Liver (tissue), 9 donors: ENCODE results near the gene RNF157. TPM values are rescaled to one million over a fixed set of nuclear protein-coding genes. Genes with fewer than 3 reads are reported as not detected.
"Not testable (repeated sequence)": the region's sequence is repeated elsewhere in the genome, so short reads cannot be mapped to it uniquely, and the experiment has no call there.

Experiments
- DNase-seq: peaks from one replicate; pipeline ENCODE4 v3.0.0-alpha.2; 2017; ENCODE audit warnings: low spot score
- H3K27ac ChIP-seq, 2 donors: one replicate each; pipeline ENCODE4 v1.7.0; 2013; ENCODE audit warnings: inconsistent platforms in 2 of 2, low read length in 2 of 2, control low read depth in 1 of 2, low read depth in 1 of 2, mild to moderate bottlenecking in 1 of 2
- H3K27me3 ChIP-seq, 4 donors: one replicate each; pipeline versions ENCODE4 v1.6.1 to v1.7.0; 2013; ENCODE audit warnings: low read length in 3 of 4, inconsistent platforms in 1 of 4, mild to moderate bottlenecking in 1 of 4, moderate library complexity in 1 of 4; ENCODE audit not compliant: control insufficient read depth in 4 of 4, insufficient read depth in 4 of 4
- H3K36me3 ChIP-seq, 4 donors: one replicate each; pipeline versions ENCODE4 v1.6.1 to v1.7.0; 2013; ENCODE audit warnings: low read length in 3 of 4, mild to moderate bottlenecking in 3 of 4, low read depth in 1 of 4, moderate library complexity in 1 of 4; ENCODE audit not compliant: control insufficient read depth in 4 of 4, insufficient read depth in 3 of 4
- H3K4me1 ChIP-seq, 4 donors: one replicate each; pipeline versions ENCODE4 v1.6.1 to v1.7.0; 2013; ENCODE audit warnings: low read length in 3 of 4, mild to moderate bottlenecking in 3 of 4, moderate library complexity in 1 of 4; ENCODE audit not compliant: control insufficient read depth in 4 of 4, insufficient read depth in 4 of 4
- H3K4me3 ChIP-seq, 3 donors: one replicate each; pipeline versions ENCODE4 v1.6.1 to v1.7.0; 2013; ENCODE audit warnings: low read length in 3 of 3, control low read depth in 1 of 3, low read depth in 1 of 3, mild to moderate bottlenecking in 1 of 3
- H3K9ac ChIP-seq, 2 donors: one replicate each; pipeline ENCODE4 v1.7.0; 2013; ENCODE audit warnings: low read length in 2 of 2, mild to moderate bottlenecking in 2 of 2, moderate library complexity in 2 of 2, control low read depth in 1 of 2, low read depth in 1 of 2
- H3K9me3 ChIP-seq, 4 donors: one replicate each; pipeline versions ENCODE4 v1.6.1 to v1.7.0; 2013; ENCODE audit warnings: low read length in 3 of 4; ENCODE audit not compliant: control insufficient read depth in 4 of 4
- FOXA2 ChIP-seq: IDR thresholded peaks from 2 replicates; pipeline ENCODE4 v1.6.1; 2016; ENCODE audit warnings: antibody characterized with exemption
- GABPA ChIP-seq, 2 donors: IDR thresholded peaks in 1 of 2; conservative IDR thresholded peaks in 1 of 2; 2 replicates each; pipeline ENCODE4 v1.6.1; 2016; ENCODE audit warnings: antibody characterized with exemption in 2 of 2, mild to moderate bottlenecking in 1 of 2, moderate library complexity in 1 of 2
- HNF4A ChIP-seq, 2 donors: conservative IDR thresholded peaks; 2 replicates each; pipeline ENCODE4 v1.6.1; 2016; ENCODE audit warnings: antibody characterized with exemption in 2 of 2, mild to moderate bottlenecking in 2 of 2
- RAD21 ChIP-seq, 2 donors: IDR thresholded peaks; 2 replicates each; pipeline ENCODE4 v1.6.1; 2016; ENCODE audit warnings: antibody characterized with exemption in 2 of 2, mild to moderate bottlenecking in 2 of 2
- RXRA ChIP-seq, 2 donors: IDR thresholded peaks; 2 replicates each; pipeline ENCODE4 v1.6.1; 2017 to 2018; ENCODE audit warnings: antibody characterized with exemption in 2 of 2, mild to moderate bottlenecking in 1 of 2
- SP1 ChIP-seq: IDR thresholded peaks from 2 replicates; pipeline ENCODE4 v1.6.1; 2018; ENCODE audit warnings: antibody characterized with exemption, mild to moderate bottlenecking
- WGBS: extraction: QIAGEN DNeasy Blood & Tissue Kit; methylation state at CpG from one replicate; pipeline ENCODE4 v1.1.7; 2013; 5-methylcytosine and 5-hydroxymethylcytosine counted together
- polyA plus RNA-seq, 2 donors: library from polyadenylated mRNA; stranded (reverse) in 1 of 2; unstranded in 1 of 2; fragments of 200-250 nt in 1 of 2; fragments of >200 nt in 1 of 2; fragmentation: Nextera tagmentation in 1 of 2; extraction: Ambion mirVana in 1 of 2; gene quantifications; one replicate each; pipeline versions ENCODE4 v1.2.1 to v1.2.3, GENCODE V29; 2013 to 2015
- total RNA-seq, 2 donors: library from RNA; depleted of rRNA; stranded (reverse); fragments of >200 nt; gene quantifications; one replicate each; pipeline ENCODE4 v1.2.3, GENCODE V29; 2014
- TF ChIP-seq, protein P1 (sequence below): IDR thresholded peaks from 2 replicates; pipeline ENCODE4 v1.6.1; 2016; ENCODE audit warnings: antibody characterized with exemption
- TF ChIP-seq, protein P2 (sequence below): IDR thresholded peaks from 2 replicates; pipeline ENCODE4 v1.6.1; 2016; ENCODE audit warnings: antibody characterized with exemption, mild to moderate bottlenecking
- TF ChIP-seq, protein P3 (sequence below): IDR thresholded peaks from 2 replicates; pipeline ENCODE4 v1.6.1; 2016; ENCODE audit warnings: antibody characterized with exemption
- donor health status: healthy.
- donor health status: healthy.
- donor health status: healthy.
- donor health status: healthy.
- donor health status: healthy.

RNF157 gene
- total and polyA plus RNA-seq, 4 donors, result 0.42 to 2.9 (median 0.66) TPM

DNA sequence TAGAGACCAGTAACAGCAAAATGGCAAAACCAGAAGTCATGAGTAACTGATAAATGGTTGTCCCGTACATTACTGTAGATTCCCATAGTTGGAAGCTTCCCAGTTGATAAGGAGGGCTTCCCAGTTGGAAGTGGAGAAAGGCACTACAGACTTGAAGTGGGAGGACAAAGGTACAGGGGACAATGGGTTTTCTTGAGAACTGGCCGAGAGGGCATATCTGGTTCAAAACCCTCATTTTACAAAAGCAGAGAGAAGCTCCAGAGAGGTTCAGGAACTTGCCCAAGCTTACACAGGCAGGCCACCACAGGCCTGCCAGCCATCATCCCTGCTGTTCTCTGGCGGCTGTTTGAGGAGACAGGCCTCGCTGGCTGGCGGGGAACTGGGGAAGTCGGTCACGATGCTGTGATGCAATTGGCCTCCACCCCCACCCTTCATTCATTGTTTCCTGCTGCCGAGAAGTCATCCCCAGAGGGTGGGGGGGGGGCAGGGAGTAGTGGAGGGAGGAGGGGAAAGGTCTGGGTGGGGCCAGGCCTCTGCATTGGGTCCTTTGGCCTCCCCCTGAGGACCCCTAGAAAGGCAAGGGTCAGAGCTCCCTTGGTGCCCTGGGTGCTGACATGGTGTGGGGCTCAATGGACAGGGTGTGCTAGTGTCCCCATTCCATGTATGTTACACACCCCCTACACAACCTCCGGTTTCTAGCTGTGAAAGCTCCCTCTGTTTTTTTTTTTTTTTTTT lies 27.9 kb upstream of the RNF157 start:
- Histone ChIP-seq H3K36me3 (peaks cover 0 to 2% (median 0%) of the 10 kb centered on the region in 4 donors), H3K4me3 (no peak overlapping the region), H3K9me3 (no peaks in the 10 kb centered on the region), H3K27ac (peak overlapping the region; percentile 68 to 74), H3K4me1 (peaks cover 12 to 47% (median 34%) of the 10 kb centered on the region in 4 donors), H3K27me3 (no peaks in the 10 kb centered on the region), H3K9ac (peak overlapping the region in 1 of 2 donors; percentile 60)
- WGBS, result 48% methylated on average over 9 of the region's 9 CpGs
- no peak for DNase-seq
- no peak for TF ChIP-seq SP1

DNA sequence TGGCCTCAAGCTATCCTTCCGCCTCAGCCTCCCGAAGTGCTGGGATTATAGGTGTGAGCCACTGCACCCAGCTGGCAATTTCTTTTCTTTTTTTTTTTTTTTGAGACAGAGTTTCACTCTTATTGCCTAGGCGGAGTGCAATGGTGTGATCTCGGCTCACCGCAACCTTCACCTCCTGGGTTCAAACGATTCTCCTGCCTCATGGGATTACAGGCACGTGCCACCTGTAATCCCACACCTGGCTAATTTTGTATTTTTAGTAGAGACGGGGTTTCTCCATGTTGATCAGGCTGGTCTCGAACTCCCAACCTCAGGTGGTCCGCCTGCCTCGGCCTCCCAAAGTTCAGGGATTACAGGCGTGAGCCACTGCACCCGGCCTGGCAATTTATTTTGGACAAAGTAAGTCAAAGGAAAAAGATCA lies 27.3 kb upstream of the RNF157 start:
- not testable (repeated sequence) for H3K9ac ChIP-seq, H3K36me3 ChIP-seq, H3K4me3 ChIP-seq, H3K27me3 ChIP-seq, H3K9me3 ChIP-seq, DNase-seq
- H3K27ac ChIP-seq, result peak overlapping the region; percentile 68 to 74
- 85% methylated on average over 13 of the region's 13 CpGs for WGBS
- peaks cover 14 to 47% (median 34%) of the 10 kb centered on the region in 4 donors for H3K4me1 ChIP-seq

DNA sequence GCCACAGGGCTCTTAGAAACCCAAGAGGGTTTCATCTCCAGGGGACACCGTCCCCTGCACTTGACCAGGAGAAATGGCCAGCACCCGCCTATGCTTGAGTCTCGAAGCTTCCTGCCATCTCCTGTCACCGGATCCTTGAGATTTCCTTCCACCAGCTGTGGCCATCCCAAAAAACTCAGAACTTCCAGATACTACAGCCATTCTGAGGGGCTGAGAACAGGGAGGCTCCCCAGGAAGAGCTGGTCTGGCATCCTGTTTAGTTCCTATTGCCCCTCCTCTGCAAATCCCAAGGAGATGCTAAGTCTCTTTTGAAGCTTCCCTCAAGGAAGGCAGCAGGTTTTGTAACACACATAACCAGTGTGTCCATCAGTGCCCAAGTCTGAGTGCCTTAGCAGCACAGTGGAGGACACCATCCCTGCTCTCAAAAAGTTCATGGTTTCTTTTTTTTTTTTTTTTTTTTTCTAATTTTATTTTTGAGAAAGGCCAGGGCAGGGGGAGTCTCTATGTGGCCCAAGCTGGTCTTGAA lies 26.8 kb upstream of the RNF157 start:
- peaks cover 14 to 47% (median 34%) of the 10 kb centered on the region in 4 donors for H3K4me1 ChIP-seq
- 75% methylated on average over 4 of the region's 4 CpGs for WGBS
- no peak for DNase-seq

More for the DNA sequence above, 26.8 kb upstream of the RNF157 start:
- Histone ChIP-seq H3K27me3 (no peaks in the 10 kb centered on the region), H3K9ac (peak overlapping the region; percentile 51 to 77), H3K4me3 (peak overlapping the region; percentile 16 to 97 (median 87)), H3K27ac (peak overlapping the region; percentile 91 to 96), H3K9me3 (no peaks in the 10 kb centered on the region), H3K36me3 (peaks cover 0 to 2% (median 0%) of the 10 kb centered on the region in 4 donors)
- TF ChIP-seq, protein P1, sequence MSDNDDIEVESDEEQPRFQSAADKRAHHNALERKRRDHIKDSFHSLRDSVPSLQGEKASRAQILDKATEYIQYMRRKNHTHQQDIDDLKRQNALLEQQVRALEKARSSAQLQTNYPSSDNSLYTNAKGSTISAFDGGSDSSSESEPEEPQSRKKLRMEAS, result no peak
- TF ChIP-seq GABPA (IDR thresholded peaks at IDR 0.05 in 1 of 2, conservative IDR thresholded peaks at IDR 0.05 in 1 of 2) (no peak), RXRA (IDR thresholded peaks at IDR 0.05) (no peak), FOXA2 (no peak), RAD21 (IDR thresholded peaks at IDR 0.05) (no peak), SP1 (no peak), HNF4A (conservative IDR thresholded peaks at IDR 0.05) (no peak)
- TF ChIP-seq, protein P2, sequence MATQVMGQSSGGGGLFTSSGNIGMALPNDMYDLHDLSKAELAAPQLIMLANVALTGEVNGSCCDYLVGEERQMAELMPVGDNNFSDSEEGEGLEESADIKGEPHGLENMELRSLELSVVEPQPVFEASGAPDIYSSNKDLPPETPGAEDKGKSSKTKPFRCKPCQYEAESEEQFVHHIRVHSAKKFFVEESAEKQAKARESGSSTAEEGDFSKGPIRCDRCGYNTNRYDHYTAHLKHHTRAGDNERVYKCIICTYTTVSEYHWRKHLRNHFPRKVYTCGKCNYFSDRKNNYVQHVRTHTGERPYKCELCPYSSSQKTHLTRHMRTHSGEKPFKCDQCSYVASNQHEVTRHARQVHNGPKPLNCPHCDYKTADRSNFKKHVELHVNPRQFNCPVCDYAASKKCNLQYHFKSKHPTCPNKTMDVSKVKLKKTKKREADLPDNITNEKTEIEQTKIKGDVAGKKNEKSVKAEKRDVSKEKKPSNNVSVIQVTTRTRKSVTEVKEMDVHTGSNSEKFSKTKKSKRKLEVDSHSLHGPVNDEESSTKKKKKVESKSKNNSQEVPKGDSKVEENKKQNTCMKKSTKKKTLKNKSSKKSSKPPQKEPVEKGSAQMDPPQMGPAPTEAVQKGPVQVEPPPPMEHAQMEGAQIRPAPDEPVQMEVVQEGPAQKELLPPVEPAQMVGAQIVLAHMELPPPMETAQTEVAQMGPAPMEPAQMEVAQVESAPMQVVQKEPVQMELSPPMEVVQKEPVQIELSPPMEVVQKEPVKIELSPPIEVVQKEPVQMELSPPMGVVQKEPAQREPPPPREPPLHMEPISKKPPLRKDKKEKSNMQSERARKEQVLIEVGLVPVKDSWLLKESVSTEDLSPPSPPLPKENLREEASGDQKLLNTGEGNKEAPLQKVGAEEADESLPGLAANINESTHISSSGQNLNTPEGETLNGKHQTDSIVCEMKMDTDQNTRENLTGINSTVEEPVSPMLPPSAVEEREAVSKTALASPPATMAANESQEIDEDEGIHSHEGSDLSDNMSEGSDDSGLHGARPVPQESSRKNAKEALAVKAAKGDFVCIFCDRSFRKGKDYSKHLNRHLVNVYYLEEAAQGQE, result no peak
- TF ChIP-seq, protein P3, sequence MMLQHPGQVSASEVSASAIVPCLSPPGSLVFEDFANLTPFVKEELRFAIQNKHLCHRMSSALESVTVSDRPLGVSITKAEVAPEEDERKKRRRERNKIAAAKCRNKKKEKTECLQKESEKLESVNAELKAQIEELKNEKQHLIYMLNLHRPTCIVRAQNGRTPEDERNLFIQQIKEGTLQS, result no peak
